IPS DF 6.9 (cell line): ENCODE measurements around the gene MYO1E.

ENCODE experiments used
- DNase-seq: peaks from one replicate; pipeline ENCODE4 v3.0.0-alpha.2; 2013; ENCODE audit warnings: low read depth, low spot score
- H3K27ac ChIP-seq: one replicate; pipeline ENCODE4 v1.5.1; 2013; ENCODE audit warnings: low read length, control low read depth
- H3K27me3 ChIP-seq: 2 replicates; pipeline ENCODE4 v1.6.1; 2013; ENCODE audit warnings: mild to moderate bottlenecking, low read length; ENCODE audit not compliant: control insufficient read depth, insufficient read depth
- H3K36me3 ChIP-seq: 2 replicates; pipeline ENCODE4 v1.6.1; 2013; ENCODE audit warnings: low read length; ENCODE audit not compliant: control insufficient read depth, insufficient read depth
- H3K4me1 ChIP-seq: 2 replicates; pipeline ENCODE4 v1.6.1; 2013; ENCODE audit warnings: low read length; ENCODE audit not compliant: control insufficient read depth, insufficient read depth
- H3K4me3 ChIP-seq: 2 replicates; pipeline ENCODE4 v1.5.1; 2013; ENCODE audit warnings: mild to moderate bottlenecking, low read length
- H3K9me3 ChIP-seq: 2 replicates; pipeline ENCODE4 v1.6.1; 2013; ENCODE audit warnings: low read length, inconsistent platforms; ENCODE audit not compliant: control insufficient read depth, insufficient read depth
- WGBS: extraction: QIAGEN DNeasy Blood & Tissue Kit; methylation state at CpG from one replicate; pipeline ENCODE4 v1.1.7; 2013; ENCODE audit warnings: mixed read lengths, missing lambda C conversion rate; ENCODE audit not compliant: insufficient read length, insufficient coverage; 5-methylcytosine and 5-hydroxymethylcytosine counted together

MYO1E gene

GRCh38 chr15:59266028-59266427, 106.6 kb downstream of the MYO1E start:
- Histone ChIP-seq H3K4me3 (no peak overlapping the region), H3K9me3 (no peaks in the 10 kb centered on the region), H3K27ac (no peak overlapping the region), H3K27me3 (no peaks in the 10 kb centered on the region), H3K36me3 (no peaks in the 10 kb centered on the region), H3K4me1 (no peaks in the 10 kb centered on the region)
- no CpG with 5 or more reads among the region's 5 CpGs for WGBS
- no peak for DNase-seq

GRCh38 chr15:59262316-59262715, 110.4 kb downstream of the MYO1E start:
- H3K27ac ChIP-seq: no peak overlapping the region
- H3K4me1 ChIP-seq: no peaks in the 10 kb centered on the region
- WGBS: no CpG with 5 or more reads among the region's 7 CpGs
- no peaks in the 10 kb centered on the region for H3K27me3 ChIP-seq
- no peaks in the 10 kb centered on the region for H3K9me3 ChIP-seq
- H3K4me3 ChIP-seq: no peak overlapping the region
- no peak for DNase-seq
- H3K36me3 ChIP-seq: no peaks in the 10 kb centered on the region

DNA sequence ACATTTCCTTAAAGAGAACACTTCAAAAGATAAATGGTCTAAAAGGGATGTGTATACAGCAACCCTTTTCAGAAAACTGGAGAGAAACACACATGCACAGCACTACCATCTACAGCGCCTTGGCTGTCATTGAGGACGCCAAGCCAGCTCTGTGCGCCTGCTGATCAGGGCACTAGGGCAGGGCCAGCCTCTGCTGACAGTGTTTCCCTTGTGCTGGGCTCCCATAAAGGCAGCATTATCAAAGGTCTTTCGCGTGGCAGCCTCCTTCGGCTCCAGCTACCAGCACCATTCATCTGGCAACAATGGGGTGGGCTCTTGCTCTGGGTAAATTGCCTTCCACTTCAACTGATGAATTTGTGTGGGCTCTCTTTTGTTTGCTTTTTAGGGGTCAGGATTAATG, 112.6 kb downstream of the MYO1E start:
- Histone ChIP-seq H3K27me3 (no peaks in the 10 kb centered on the region), H3K27ac (no peak overlapping the region), H3K4me1 (no peaks in the 10 kb centered on the region), H3K4me3 (no peak overlapping the region), H3K9me3 (no peaks in the 10 kb centered on the region), H3K36me3 (no peaks in the 10 kb centered on the region; the same call in 1 of the 2 replicates)
- DNase-seq: no peak
- WGBS: no CpG with 5 or more reads among the region's 6 CpGs

DNA sequence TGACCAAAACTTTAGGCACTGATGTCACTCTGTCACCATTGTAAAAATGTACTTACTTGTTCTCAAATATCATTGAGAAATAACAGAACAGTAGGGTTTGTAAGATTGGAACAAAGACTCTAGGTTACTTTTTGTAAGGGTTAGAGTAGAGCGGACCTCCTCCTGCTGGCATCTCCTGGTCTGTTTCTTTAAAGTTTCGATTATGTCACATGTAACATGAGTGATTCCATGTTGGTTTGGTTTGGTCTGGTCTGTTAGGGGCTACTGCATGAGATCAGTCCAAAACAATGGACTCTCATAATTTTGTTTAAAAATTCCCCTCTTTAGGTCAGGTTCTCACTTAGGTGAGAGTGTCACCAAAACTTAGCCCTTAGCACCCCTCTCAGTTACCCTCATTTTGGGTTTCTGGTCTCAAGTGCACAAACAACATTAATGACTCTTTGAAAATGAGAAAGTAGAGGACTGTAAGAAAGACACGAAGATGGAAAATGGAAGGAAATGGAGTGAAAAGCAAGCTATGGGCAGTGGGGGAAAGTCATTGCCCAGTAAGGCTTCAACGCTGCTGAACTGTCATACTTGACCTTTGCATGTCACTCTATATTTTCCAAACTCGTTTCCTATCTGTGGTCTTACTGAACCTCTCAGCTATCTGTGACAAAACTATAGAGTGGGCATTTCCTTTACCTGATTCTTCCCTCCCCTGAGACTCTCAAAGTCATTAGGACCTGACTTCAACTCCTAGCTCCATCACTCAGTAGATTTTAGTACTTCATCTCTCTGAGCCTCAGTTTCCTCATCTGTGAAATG, 113.3 kb downstream of the MYO1E start:
- Histone ChIP-seq H3K27ac (no peak overlapping the region), H3K4me1 (no peaks in the 10 kb centered on the region), H3K4me3 (no peak overlapping the region), H3K36me3 (no peaks in the 10 kb centered on the region; the same call in 1 of the 2 replicates), H3K9me3 (no peaks in the 10 kb centered on the region), H3K27me3 (no peaks in the 10 kb centered on the region)
- no peak for DNase-seq
- no CpG with 5 or more reads among the region's 5 CpGs for WGBS

GRCh38 chr15:59258317-59258716, 114.4 kb downstream of the MYO1E start:
- Histone ChIP-seq H3K9me3 (no peaks in the 10 kb centered on the region), H3K4me1 (no peaks in the 10 kb centered on the region), H3K27me3 (no peaks in the 10 kb centered on the region), H3K4me3 (no peak overlapping the region), H3K27ac (no peak overlapping the region), H3K36me3 (no peaks in the 10 kb centered on the region; the same call in 1 of the 2 replicates)
- no peak for DNase-seq
- WGBS: no CpG with 5 or more reads among the region's 4 CpGs

GRCh38 chr15:59257140-59257539, 115.5 kb downstream of the MYO1E start:
- Histone ChIP-seq H3K27ac (no peak overlapping the region), H3K27me3 (no peaks in the 10 kb centered on the region), H3K4me3 (no peak overlapping the region), H3K4me1 (no peaks in the 10 kb centered on the region), H3K36me3 (no peaks in the 10 kb centered on the region; the same call in 1 of the 2 replicates), H3K9me3 (no peaks in the 10 kb centered on the region)
- no CpG with 5 or more reads among the region's 4 CpGs for WGBS
- DNase-seq: no peak

- Histone ChIP-seq H3K9me3 (no peaks in the 10 kb centered on the region), H3K36me3 (no peaks in the 10 kb centered on the region; the same call in 1 of the 2 replicates), H3K4me3 (no peak overlapping the region), H3K27ac (no peak overlapping the region), H3K4me1 (no peaks in the 10 kb centered on the region), H3K27me3 (no peaks in the 10 kb centered on the region)
- WGBS: no CpG with 5 or more reads among the region's 8 CpGs
- no peak for DNase-seq
Observed at GRCh38 chr15:59256482-59256881, 116.2 kb downstream of the MYO1E start.

GRCh38 chr15:59255680-59256336, 116.9 kb downstream of the MYO1E start:
- DNase-seq: no peak
- WGBS: no CpG with 5 or more reads among the region's 7 CpGs
- no peaks in the 10 kb centered on the region for H3K4me1 ChIP-seq

GRCh38 chr15:59252137-59252536, 120.5 kb downstream of the MYO1E start:
- Histone ChIP-seq H3K36me3 (no peaks in the 10 kb centered on the region; the same call in 1 of the 2 replicates), H3K27me3 (no peaks in the 10 kb centered on the region), H3K4me1 (no peaks in the 10 kb centered on the region), H3K4me3 (no peak overlapping the region), H3K9me3 (no peaks in the 10 kb centered on the region), H3K27ac (no peak overlapping the region)
- no CpG with 5 or more reads among the region's 5 CpGs for WGBS
- DNase-seq: no peak

More at GRCh38 chr15:59255680-59256336, 116.9 kb downstream of the MYO1E start:
- no peak overlapping the region for H3K4me3 ChIP-seq
- no peaks in the 10 kb centered on the region for H3K27me3 ChIP-seq
- H3K27ac ChIP-seq: no peak overlapping the region
- no peaks in the 10 kb centered on the region for H3K9me3 ChIP-seq
- H3K36me3 ChIP-seq: no peaks in the 10 kb centered on the region; the same call in 1 of the 2 replicates

DNA sequence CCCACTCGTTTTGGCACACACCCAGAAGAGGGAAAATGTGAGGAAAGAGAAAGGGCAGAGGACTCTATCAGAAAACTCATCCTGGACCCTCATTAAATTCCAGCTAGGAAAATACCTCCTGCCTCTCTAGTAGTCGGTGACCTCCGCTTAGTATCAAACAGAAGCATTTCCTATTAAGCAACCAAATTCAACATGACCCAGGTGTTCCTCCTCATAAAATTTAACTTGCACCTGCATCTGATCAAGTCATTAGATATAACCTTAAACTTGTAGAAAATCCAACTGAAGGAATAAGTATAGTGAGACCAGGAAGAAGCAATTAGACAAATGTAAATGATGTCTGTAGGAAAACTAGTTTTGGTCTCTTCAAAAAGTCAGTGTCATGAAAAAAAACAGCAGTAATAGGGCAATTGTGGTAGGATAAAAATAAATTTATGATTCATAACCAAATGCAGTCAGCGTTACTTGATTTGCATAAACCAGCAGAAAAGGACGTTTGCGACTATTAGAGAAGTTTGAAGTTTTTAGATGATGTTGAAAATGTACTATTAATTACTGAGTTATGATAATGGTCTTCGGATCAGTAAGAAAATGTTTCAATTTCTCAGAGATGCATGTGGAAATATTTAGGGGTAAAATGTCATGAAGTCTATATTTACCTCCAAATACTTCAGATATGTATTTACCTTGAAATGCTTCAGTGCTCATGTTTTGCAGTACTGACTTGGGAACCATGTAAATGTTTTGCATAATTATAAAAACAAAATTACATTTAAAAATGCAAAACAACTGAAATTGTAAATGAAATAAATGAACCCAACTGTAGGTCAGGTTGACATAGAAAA, 121.4 kb downstream of the MYO1E start:
- H3K36me3 ChIP-seq: no peaks in the 10 kb centered on the region; the same call in 1 of the 2 replicates
- no peaks in the 10 kb centered on the region for H3K27me3 ChIP-seq
- no peak overlapping the region for H3K27ac ChIP-seq
- H3K4me1 ChIP-seq: no peaks in the 10 kb centered on the region
- DNase-seq: no peak
- no peaks in the 10 kb centered on the region for H3K9me3 ChIP-seq
- WGBS: 100% methylated on average over 3 of the region's 7 CpGs
- no peak overlapping the region for H3K4me3 ChIP-seq
